ENCODE results near the gene SUSD4.
"Not testable (repeated sequence)": the region's sequence is repeated elsewhere in the genome, so short reads cannot be mapped to it uniquely, and the experiment has no call there.

The SUSD4 gene, protein sequence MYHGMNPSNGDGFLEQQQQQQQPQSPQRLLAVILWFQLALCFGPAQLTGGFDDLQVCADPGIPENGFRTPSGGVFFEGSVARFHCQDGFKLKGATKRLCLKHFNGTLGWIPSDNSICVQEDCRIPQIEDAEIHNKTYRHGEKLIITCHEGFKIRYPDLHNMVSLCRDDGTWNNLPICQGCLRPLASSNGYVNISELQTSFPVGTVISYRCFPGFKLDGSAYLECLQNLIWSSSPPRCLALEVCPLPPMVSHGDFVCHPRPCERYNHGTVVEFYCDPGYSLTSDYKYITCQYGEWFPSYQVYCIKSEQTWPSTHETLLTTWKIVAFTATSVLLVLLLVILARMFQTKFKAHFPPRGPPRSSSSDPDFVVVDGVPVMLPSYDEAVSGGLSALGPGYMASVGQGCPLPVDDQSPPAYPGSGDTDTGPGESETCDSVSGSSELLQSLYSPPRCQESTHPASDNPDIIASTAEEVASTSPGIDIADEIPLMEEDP

DNA sequence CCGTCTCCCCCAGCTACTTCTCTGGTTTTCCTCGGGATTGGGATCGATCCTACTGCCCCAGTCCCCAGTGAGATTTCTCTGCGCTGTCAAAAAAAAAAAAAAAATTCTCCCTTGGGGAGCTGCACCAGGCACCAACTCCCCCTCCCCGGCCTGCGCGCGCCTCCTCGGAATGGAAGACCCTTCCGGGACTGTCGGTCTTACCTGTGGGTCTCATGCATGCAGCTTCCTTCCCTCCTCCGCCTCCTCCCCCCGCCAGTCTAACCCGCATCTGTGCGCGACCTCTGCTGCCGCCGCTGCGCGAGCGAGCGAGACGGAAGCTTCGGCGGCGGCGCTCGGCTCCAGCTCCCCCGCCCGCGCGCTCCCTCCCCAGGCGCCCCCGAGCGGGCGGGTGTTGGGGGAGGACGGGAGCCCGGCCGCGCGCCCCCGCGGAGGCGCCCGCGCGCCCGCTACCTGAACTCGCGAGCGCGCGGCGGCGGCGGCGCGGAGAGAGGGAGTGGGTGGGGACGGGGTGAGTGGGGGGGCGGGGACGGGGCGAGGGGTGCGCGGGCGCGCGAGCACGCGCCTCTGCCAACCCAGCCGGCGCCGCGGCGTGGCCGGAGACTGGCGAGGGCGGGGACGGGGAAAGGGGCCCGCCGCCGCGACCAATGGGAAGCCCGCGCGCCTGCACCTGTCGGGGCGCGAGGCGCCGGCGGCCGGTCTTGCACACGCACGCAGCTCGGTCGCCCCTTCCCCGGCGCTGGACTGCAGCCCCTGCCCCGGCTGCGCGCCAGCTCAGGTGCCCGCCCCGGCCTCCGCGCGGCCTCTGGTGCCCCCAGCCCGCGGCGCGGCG, at the start of gene SUSD4:
TSS of gene SUSD4 (minus strand) at position 321 of the 829 bp plus-strand sequence. CDS start 751 bp downstream, outside the sequence.
- DNase-seq: no peak

DNA sequence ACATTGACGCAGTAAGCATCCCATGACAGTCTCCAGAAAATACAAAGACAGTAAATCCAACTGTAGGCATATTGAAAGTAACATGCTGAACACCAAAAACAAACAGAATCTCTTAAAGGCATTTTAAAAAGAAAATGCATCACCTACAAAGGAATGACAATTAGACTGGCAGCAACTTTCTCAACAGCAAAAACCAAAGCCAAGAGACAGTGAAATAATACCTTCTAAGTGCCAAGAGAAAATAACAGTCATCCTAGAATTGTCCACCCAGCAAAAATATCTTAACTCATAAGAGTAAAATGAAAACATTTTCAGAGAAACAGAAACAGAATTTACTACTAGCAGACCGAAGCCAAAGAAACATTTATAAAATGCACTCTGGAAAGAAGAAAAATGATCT, 49.2 kb upstream of the SUSD4 start:
- no peak for DNase-seq

DNA sequence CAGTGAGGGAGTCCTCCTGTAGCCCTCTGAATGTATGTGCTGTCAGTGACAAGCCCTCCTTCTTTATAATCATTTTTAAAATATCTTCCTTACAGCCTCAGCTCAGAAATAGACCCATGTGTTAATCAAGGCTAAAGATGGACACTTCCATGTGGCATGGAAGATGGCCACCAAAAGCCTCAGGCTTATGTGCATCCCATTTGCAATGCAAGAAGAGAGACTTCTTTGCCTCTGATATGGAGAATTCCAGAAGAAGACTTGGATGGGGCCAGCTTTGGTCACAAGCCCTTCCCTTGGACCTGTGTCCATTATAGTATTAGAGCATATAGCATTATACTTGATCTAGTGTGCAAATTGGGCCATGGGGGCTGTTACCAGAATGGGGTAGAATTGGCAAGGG, 47.7 kb upstream of the SUSD4 start:
- no peak for DNase-seq

DNA sequence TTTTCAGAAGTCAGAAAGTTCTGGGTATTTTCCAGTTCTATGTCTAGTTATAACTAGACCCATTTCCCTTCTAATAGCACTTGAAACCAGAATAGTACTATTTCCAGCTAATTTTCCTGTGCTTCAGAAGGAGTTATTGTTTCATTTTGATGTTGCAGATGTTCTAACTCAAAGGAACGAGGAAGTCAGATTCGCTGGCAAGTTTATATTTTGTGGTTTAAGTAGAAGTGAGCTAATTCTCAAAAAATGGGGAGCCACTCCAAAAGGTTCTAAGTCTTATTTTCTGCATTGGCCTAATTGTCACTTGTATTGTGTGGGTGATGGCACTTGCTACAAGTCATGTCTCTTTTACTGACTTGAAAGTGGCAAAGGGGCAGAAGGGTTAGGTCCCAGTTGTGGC, 47.3 kb upstream of the SUSD4 start:
- DNase-seq: no peak

DNA sequence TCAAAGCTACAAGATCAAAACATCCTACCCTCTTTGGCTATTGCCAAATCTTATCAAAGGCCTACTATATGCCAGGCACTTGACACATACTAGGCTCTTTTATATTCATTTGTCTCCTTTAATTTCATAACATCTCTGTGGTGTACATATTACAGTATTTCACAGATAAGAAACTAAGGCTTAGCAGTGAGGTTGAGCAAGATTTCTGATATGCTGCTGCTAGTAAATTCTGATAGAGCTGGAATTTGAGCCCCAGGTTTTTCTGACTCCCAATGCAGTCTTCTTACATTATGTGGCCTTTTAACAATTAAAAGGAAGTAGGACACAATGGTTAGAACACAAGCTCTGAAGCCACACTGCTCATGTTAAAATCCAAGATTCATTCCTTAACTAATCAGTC, 46.1 kb upstream of the SUSD4 start:
- DNase-seq: no peak

DNA sequence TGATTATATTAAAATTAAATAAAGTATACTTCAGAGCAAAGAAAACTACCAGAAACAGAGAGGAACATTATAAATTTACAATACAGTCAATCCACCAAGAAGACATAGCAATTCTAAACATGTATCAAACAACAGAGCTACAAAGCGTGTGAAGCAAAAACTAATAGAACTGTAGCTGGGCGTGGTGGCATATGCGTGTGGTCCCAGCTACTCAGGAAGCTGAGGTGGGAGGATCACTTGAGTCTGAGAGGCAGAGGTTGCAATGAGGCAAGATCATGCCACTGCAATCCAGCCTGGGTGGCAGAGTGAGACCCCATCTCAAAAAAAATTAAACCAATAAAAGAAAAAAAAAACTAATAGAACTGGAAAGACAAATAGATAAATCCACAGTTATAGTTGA, 41.5 kb upstream of the SUSD4 start:
- no peak for DNase-seq

DNA sequence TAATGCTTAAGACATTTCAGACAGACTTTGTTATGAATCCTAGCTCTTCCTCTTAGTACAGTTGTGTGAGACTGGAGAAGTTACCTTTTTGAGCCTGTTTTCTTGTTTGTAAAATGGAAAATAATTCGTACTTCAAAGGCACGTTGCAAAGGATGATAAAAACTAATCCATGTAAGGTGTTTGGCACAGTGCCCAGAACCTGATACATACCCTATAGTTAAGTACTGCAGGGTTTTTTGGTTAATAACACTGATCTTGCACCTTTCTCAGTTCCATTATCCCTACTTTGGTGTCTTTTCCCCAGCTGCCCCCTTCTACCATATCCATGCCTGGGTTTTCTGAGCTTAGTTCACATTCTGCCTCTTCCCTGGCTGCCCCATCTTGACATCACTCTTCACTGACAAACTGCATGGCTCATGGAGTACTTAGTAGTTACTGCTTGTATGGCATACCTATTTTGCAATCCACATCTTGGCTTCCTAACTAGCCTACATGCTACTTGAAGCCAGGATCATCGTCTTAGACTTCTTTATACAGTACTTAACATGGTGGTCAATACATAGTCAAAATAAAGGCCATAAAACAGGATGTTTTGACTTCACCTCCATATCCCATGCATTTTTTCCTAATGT, 39.3 kb upstream of the SUSD4 start:
- DNase-seq: no peak

DNA sequence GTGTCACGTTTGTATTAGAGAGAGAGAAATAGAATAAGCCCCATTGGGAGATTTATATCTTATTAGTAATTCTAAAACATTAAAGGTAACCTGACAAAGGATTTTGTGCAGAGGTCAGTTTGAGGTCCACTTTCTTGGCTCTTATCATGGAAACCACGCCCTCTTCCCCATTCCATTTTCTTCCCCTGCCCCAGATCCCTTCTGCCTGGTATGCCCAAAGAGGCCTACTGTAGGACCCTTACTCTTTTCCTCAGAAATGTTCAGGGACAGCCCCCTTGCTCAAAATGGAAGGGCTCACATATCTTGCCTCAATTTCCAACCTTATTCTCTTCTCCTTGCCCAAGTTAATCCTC, 38.8 kb upstream of the SUSD4 start:
- DNase-seq: no peak

DNA sequence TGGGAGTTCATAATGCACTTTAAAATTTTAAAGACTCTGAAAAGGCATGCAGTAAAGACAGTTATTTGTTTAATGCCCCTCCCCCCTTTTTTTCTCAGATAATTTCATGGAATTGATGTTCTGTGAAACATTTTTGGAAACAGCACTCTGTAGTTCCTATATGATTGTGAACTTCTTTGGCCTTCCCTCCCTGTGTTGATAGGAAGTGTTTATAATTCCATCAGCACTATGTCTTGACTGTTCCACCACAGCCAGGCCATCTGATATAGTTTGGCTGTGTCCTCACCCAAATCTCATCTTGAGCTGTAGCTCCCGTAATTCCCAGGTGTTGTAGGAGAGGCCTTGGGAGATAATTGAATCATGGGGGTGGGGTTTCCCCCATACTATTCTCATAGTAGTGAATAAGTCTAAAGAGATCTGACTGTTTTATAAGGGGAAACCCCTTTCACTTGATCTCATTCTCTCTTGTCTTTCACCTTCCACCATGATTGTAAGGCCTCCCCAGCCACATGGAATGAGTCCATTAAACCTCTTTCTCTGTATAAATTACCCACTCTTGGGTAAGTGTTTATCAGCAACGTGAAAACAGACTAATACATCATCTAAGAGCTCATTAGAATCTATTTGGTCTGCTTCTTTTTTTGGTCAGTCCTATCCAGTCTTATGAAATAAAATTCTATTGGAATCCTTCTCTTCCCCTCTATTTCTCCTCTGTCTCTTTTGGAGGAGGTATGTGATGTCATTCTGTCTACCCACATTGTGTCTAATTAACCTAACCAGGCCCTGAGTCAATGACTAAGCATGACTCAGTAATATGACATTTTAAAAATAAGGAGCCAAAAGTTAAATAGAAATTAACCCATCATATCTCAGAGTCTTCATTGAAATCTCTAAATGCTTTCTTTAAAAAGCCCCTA, 38.2 kb upstream of the SUSD4 start:
- DNase-seq: no peak

DNA sequence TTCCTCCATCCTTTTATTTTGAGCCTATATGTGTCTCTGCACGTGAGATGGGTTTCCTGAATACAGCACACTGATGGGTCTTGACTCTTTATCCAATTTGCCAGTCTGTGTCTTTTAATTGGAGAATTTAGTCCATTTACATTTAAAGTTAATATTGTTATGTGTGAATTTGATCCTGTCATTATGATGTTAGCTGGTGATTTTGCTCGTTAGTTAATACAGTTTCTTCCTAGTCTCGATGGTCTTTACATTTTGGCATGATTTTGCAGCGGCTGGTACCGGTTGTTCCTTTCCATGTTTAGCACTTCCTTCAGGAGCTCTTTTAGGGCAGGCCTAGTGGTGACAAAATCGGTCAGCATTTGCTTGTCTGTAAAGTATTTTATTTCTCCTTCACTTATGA, 35.4 kb upstream of the SUSD4 start:
- not testable (repeated sequence) for DNase-seq

DNA sequence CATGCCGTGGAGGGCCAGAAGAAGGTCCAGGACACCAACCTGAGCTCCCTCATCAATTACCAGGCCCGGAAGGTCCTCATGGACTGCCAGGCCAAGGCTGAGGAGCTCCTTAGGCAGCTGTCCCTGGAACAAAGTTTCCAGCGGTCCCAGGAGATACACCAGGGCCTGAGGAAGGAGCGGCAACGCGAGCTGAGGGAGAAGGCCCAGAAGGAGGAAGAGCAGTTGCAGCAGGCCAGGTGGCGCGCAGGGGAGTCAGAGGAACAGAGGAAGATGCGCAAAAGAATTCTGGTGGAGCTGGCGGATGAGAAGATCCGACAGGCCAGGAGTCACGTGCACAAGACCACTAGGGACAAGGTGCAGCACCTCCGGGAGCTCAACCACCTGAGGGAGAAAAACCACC, 30.7 kb upstream of the SUSD4 start:
- no peak for DNase-seq

DNA sequence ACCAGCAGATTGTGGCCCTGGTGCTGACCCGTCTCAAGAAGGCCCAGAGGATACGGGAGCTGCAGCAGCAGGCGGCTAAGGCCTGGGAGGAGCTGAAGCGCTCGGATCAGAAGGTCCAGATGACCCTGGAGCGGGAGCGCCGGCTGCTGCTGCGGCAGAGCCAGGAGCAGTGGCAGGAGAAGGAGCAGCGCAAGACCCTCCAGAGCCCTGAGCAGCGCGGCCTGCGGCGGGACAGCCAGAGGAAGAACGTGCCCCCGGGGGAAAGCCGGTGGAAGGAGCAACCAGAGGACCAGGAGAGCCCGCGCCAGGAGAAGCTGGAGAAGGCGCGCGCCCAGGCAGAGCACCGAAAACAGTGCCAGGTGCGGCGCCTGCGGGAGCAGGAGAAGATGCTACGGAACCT, 30.3 kb upstream of the SUSD4 start:
- no peak for DNase-seq

DNA sequence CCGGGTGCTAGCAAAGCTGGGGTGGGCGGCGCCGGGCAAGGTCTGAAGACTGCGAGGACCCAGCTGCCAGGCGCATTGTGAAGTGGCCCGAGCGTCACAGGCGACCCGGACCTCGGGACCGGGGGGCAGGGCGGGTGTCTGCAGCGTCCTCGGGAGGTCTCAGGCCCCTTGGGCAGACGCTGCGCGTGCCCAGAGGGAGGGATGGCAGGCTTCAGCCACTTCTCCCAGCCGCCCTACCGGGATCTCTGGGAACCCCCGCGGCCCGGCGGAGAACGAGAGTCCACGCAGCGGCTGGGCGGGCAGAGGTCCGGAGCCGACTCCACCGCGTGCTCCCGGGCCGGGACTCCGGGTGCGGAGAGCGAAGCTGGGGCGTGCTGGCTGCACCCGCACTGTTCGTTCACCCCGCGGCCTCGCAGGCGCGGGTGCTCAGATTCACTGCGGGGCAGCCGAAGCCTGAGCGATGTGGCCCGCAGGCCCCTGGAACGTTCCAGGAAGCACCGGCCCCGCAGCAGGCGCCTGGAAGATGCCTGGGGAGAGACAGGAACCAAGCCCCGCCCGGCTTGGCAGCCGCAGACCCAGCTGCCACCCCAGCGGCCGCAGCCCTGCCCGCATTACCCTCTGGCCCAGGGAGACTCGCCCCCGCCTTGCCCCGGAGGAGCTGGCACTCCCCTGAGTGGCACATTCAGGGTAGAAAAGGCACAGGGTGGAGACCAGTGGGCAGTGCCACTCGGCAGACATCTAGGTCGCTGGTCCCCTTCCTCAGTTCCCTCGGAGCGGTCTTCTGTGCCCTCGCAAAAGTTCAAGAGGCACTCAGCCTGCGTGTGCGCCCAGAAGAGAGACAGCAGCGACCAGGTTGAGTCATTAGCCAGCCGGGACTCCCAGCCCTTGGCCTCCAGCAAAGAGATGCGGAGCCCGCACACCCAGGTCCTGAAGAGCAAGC, 29.6 kb upstream of the SUSD4 start, which contains the start of gene CCDC185:
TSS of gene CCDC185 (plus strand) at position 141 of the 940 bp plus-strand sequence. CDS start at position 202, 61 bp downstream.
- DNase-seq: no peak

DNA sequence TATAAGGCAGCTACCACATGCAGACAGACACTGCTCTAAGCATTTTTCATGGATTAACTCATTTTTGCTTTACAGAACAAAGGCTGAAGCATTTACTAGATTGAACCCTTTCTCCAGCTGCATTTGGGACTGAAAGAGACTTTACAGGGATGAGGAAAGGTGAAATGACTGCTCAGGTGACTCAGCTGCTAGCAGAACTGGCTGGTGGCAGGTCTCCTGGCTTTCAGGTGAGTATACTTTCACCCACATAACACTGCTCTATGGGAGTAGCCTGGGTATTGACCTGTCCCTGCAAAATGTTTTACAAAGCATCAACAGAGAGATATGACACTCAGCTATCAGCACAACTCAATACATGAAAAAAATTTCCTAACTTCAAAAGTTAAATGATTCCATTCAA, 26.6 kb upstream of the SUSD4 start:
- no peak for DNase-seq

DNA sequence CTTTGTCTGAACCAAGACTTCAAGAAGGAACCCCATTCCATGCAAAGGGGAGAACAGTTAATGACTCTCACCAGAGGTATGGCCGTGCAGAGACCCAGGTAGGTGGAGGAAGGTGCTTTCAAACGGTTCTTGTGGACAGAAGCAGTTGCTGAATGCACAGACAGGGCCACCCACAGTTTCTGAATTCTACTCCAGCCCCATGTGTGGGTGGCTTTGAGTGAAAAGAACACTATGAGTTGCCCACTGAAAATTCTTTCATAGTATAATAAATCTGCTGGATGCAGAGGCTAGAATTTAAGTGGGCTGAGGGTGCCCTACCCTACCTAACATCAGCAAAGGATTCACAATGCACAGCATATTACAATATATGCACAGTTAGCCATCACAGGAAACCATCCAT, 22.0 kb upstream of the SUSD4 start:
- no peak for DNase-seq

DNA sequence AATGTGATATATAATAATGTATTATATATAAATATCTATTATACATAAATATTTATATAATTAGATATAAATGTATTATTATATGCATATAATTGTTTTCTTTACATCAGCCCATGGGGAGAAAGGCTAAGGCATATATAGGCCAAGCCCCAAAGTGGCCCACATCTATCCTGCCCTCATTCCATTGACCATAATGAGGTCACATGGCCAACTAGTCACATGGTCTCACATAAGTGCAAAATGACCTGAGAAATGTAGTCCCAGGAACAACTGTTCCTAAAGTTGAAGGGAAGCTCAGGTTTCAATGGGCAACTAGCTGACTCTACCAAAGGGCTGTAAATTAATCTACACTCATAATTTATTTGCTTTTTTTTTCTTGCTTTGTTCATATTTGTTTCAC, 14.8 kb upstream of the SUSD4 start:
- no peak for DNase-seq

DNA sequence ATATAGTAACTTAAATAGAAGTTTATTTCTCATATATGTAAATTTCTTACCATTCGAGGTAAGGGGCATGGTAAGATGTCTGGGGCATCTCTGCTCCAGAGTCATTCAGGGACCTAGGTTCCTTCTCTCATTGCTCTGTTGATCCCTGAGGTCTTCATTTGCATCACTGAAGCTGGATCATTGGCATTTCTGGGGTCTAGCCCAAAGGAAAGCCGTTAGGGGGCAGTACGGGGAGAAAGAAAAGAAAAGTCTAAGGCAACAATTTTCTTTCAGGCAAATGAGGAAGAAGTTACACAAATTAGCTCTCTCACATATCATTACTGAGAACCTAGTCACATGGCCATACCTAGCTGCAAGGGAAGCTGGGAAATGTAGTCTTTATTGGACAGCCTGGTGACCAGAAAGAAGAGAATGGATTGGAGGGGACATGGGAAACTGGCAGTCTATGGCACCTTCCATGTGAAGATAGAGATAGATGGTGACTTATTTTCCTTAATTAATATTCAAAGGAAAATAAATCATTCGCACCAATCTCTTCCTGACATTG, 10.2 kb upstream of the SUSD4 start:
- DNase-seq: no peak

DNA sequence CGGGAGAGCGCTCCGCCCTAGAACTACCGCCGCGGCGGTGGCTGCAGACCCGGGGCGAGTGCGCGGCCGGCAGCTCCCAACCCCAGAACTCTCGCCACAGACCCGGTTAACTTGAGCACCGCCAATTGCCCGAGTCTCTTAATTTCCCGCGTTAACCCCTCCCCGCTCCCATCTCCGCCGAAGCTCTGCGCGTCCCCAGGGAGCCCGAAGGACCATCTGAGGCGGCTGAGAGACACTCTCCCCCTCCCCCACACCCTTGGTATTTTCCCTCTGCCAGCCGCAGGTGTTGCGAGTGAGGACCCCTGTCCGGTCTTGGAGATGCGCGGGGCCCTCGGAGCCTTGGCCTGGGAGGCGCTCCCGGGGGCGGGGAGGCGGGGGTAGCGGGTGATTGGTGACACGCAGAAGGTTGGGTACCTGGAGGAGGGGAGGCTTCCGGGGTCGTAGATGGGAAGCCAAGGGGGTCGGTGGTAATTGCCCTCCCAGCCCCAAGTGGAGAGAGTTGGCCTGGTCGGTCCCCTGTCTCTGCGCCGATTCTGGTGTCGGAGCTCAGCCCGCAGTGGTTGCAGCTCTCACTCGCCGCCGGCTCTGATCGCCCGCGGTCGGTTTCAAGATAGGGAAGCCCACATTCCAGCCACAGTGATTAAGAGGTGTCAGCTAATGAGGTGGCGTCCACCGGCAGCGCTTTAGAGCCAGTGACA, 858 bp upstream of the SUSD4 start:
- DNase-seq: no peak

DNA sequence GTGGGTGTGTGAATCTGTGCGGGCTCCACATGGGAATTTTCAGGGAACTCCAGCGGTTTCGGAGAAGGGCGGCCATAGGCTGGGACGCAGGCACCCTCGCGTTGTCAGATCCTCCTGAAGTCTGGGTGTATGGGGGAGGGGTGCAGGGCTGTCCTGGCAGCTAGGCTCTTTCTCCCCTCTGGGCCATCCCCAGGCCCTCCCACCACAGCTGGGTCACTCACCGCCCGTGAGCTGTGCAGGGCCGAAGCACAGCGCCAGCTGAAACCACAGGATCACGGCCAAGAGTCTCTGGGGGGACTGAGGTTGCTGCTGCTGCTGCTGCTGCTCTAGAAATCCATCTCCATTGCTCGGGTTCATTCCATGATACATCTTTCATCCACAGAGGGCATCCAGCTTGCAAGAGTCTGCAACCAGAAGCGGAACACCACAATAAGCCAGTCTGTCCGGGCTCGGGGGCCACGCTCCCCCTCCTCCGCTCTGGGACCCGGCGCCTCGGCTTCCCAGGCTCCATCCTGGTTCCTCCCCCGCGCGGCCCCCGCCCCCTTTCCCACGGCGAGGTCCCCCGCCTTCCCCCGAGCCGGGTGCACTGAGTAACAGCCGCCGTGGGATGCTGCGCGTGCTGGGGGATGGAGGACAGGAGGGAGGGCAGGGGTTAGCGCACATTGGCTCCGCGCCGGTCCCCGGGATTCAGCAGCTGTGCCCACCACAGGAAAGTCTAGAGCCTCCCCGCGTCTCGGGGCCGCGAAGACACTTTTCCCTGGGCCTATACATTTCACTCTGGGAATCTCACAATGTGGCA, 720 bp downstream of the SUSD4 start:
- DNase-seq: no peak

Data from SIG-M5 (cell line).